HepG2 (cell line): ENCODE results near the gene ZNF415. TPM values are rescaled to one million over a fixed set of nuclear protein-coding genes. Genes with fewer than 3 reads are reported as not detected.

Source experiments
- ATAC-seq: fragments of 200-7000 bp; cut with Tn5 transposase; 3 replicates; pipeline ENCODE4 v1.9.1; 2020; ENCODE audit warnings: mild to moderate bottlenecking, moderate library complexity
- BruUV-seq: library from RNA; stranded (reverse); fragments of 400-500 nt; replicated peaks from 2 replicates; lab custom pipeline; 2021; lab: Mats Ljungman, UMichigan
- CTCF ChIA-PET: fragments of 300-600 bp; formaldehyde crosslinking; extraction: SDS; loops from one replicate; lab custom pipeline; 2021; ENCODE audit warnings: low total read pairs, inconsistent platforms, low intra/inter-chr PET ratio; lab: Yijun Ruan, JAX
- POLR2A ChIA-PET: fragments of 350-600 bp; sonication (Branson Sonifier 250); formaldehyde crosslinking; loops from one replicate; lab custom pipeline; 2020; ENCODE audit warnings: antibody characterized with exemption, inconsistent platforms; lab: Yijun Ruan, JAX
- DNase-seq: peaks from one replicate; pipeline ENCODE4 v3.0.0-alpha.2; 2015; ENCODE audit warnings: low spot score
- FAIRE-seq: peaks from 3 replicates; lab custom pipeline; 2011; peaks lifted over from hg19 to GRCh38; lab: Jason Lieb, UNC
- H2AFZ ChIP-seq: one replicate; pipeline ENCODE4 v1.6.1; 2011; ENCODE audit warnings: low read length, inconsistent platforms
- H3K27ac ChIP-seq: fragments of 300-600 bp; 3 replicates; pipeline ENCODE4 v1.8.0; 2011; ENCODE audit warnings: mixed run types, mild to moderate bottlenecking, mixed read lengths, low read length, inconsistent platforms; ENCODE audit not compliant: insufficient read depth; ENCODE audit errors: extremely low read length
- H3K27me3 ChIP-seq, 2 experiments: fragments of 200-600 bp in 1 of 2; 2 replicates in 1 of 2; 3 replicates in 1 of 2; pipeline versions ENCODE4 v1.6.0 to v1.8.0; 2011; ENCODE audit warnings: low read length in 2 of 2, mild to moderate bottlenecking in 2 of 2, moderate library complexity in 2 of 2, inconsistent platforms in 1 of 2; ENCODE audit not compliant: insufficient read depth in 2 of 2, control insufficient read depth in 1 of 2
- H3K36me3 ChIP-seq, 2 experiments: fragments of 200-600 bp in 1 of 2; replicated peaks in 1 of 2; 2 replicates in 1 of 2; 3 replicates in 1 of 2; pipeline versions ENCODE4 v1.5.1 to v1.8.0; 2011; ENCODE audit warnings: low read length in 2 of 2, inconsistent platforms in 1 of 2; ENCODE audit not compliant: insufficient read depth in 2 of 2, control insufficient read depth in 1 of 2
- H3K4me1 ChIP-seq: 2 replicates; pipeline ENCODE4 v1.5.1; 2012; ENCODE audit warnings: low read length, inconsistent platforms; ENCODE audit not compliant: insufficient read depth
- H3K4me2 ChIP-seq: 2 replicates; pipeline ENCODE4 v1.6.0; 2011; ENCODE audit warnings: low read depth, low read length, inconsistent platforms
- H3K4me3 ChIP-seq, 3 experiments: fragments of 200-600 bp in 1 of 3; sonication (generic), shearing (Covaris generic) in 1 of 3; replicated peaks in 1 of 3; 2 replicates each; pipeline ENCODE4 v1.5.1; 2011 to 2016; ENCODE audit warnings: low read length in 3 of 3, inconsistent platforms in 2 of 3, low read depth in 2 of 3, mild to moderate bottlenecking in 2 of 3, control low read depth in 1 of 3, mixed read lengths in 1 of 3; ENCODE audit not compliant: insufficient read depth in 1 of 3
- H3K79me2 ChIP-seq: one replicate; pipeline ENCODE4 v1.6.1; 2011; ENCODE audit warnings: low read length, inconsistent platforms; ENCODE audit not compliant: insufficient read depth
- H3K9ac ChIP-seq: 2 replicates; pipeline ENCODE4 v1.6.0; 2011; ENCODE audit warnings: mild to moderate bottlenecking, low read depth, low read length, inconsistent platforms; ENCODE audit not compliant: insufficient read depth
- H3K9me3 ChIP-seq: 2 replicates; pipeline ENCODE4 v1.5.1; 2012; ENCODE audit warnings: mild to moderate bottlenecking, low read length
- H4K20me1 ChIP-seq: 2 replicates; pipeline ENCODE4 v1.6.0; 2011; ENCODE audit warnings: inconsistent platforms, mild to moderate bottlenecking, low read length, moderate library complexity; ENCODE audit not compliant: insufficient read depth
- CEBPB ChIP-seq: IDR thresholded peaks from 2 replicates; pipeline ENCODE4 v1.6.1; 2011; ENCODE audit warnings: low read depth, low read length, improper control_type of control experiment, borderline replicate concordance
- ESRRA ChIP-seq: sonication (generic); formaldehyde crosslinking; IDR thresholded peaks from 2 replicates; pipeline ENCODE4 v1.5.1; 2020; ENCODE audit warnings: mild to moderate bottlenecking, low read depth, missing genetic modification reagents
- FOXC1 ChIP-seq: sonication (generic); formaldehyde crosslinking; IDR thresholded peaks from 2 replicates; pipeline ENCODE4 v1.8.0; 2022; ENCODE audit warnings: mild to moderate bottlenecking, missing genetic modification reagents, borderline replicate concordance
- ZNF816 ChIP-seq: sonication (generic); formaldehyde crosslinking; IDR thresholded peaks from 2 replicates; pipeline ENCODE4 v1.8.0; 2022; ENCODE audit warnings: missing genetic modification reagents, mild to moderate bottlenecking, borderline replicate concordance
- WGBS: methylation state at CpG from one replicate; pipeline ENCODE4 v1.1.6; 2017; ENCODE audit warnings: low lambda C conversion rate; 5-methylcytosine and 5-hydroxymethylcytosine counted together
- in situ Hi-C: cut with HindIII; loops from 2 replicates; pipeline ENCODE4 v1.10.0; 2017; ENCODE audit warnings: low pct_unique_long_range_greater_than_20kb; ENCODE audit not compliant: extremely low pct_ligation_motif_present
- intact Hi-C: fragments of 100-400 bp; cut with micrococcal nuclease; formaldehyde crosslinking; loops from one replicate; pipeline ENCODE4 v1.10.0; 2022; ENCODE audit not compliant: unreplicated experiment
- polyA plus RNA-seq, 8 experiments: library from polyadenylated mRNA; depleted of rRNA in 3 of 8; stranded (reverse) in 7 of 8; unstranded in 1 of 8; fragments of >200 nt; fragmentation: Illumina TruSeq in 4 of 8; extraction: Trizol in 4 of 8; gene quantifications; 2 replicates each; pipeline versions ENCODE4 v1.2.1 to v1.2.3, GENCODE V29; 2011 to 2016; ENCODE audit warnings: low read depth in 4 of 8, missing spikeins in 1 of 8, mixed read lengths in 1 of 8; ENCODE audit not compliant: insufficient read depth in 1 of 8
- total RNA-seq, 5 experiments: library from RNA; depleted of rRNA; stranded (reverse); fragments of >200 nt; fragmentation: Illumina TruSeq; extraction: Trizol; gene quantifications; 2 replicates each; pipeline ENCODE4 v1.2.3, GENCODE V29; 2016; ENCODE audit warnings: low read depth in 1 of 5

Gene ZNF415
- total and polyA plus RNA-seq, 2 of the 13 experiments (the other 11 are each of a cell fraction or from before 2014, with no cell fraction given) = 0.15 to 0.17 TPM

DNA sequence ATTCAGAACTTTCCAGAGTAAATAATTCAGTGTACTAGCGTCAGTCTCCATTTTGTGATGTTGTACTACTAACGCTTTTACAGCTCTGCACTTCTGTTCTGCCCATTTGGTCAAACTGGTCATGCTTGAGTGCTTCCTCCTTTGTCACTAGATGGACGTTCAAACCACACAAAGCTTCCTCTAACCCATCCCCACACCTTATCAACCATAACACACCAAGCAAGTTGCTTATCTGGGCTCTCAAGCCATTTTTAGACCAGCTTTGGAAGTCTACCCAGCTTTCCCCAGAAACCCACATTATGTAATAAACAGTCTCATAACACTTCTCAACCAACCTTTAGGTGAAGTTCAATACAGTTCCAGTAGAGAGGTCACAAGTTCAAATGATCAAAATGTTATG is 28.4 kb upstream of the ZNF415 start:
- in situ Hi-C loops = no loop called here
- 2% methylated on average over 3 of the region's 3 CpGs for WGBS
- TF ChIP-seq ZNF816 (CRISPR knock-in tag) (no peak), FOXC1 (CRISPR knock-in tag) (no peak)
- Histone ChIP-seq H3K4me2 (no peak overlapping the region), H4K20me1 (no peaks in the 10 kb centered on the region), H3K4me1 (peaks cover 14% of the 10 kb centered on the region; the same call in 1 of the 2 replicates), H3K9ac (no peak overlapping the region), H3K27me3 (no peaks in the 10 kb centered on the region), H3K36me3 (no peaks in the 10 kb centered on the region), H3K27ac (no peak overlapping the region), H3K4me3 (no peak overlapping the region), H3K9me3 (peaks cover 62% of the 10 kb centered on the region), H2AFZ (no peak overlapping the region), H3K79me2 (no peaks in the 10 kb centered on the region)
- ATAC-seq (no peak), DNase-seq (no peak), FAIRE-seq (no peak)
- intact Hi-C loops = no loop called here
- ChIA-PET CTCF (no interaction called here), POLR2A (no interaction called here)
- BruUV-seq = no TSS peak

DNA sequence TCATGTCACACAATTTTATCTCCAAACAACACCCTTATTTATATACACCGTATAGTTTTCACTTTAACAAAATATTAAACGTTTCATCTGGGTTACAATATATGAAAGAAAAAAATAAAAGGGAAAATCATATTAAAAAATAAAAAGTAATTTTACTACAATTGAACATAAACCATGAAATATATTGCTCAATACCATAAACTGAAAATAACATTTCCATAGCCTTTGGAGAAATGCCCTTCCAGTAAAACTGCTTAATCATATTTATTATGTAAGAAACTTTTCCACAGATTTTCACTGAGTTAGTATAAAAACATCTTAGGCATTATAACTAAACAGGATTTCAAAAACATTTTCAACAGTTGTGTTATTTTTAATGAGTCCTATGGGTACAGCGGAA is 27.6 kb upstream of the ZNF415 start:
- no TSS peak for BruUV-seq
- Histone ChIP-seq H3K79me2 (no peaks in the 10 kb centered on the region), H4K20me1 (no peaks in the 10 kb centered on the region), H2AFZ (no peak overlapping the region), H3K9ac (no peak overlapping the region), H3K9me3 (peaks cover 55% of the 10 kb centered on the region), H3K27me3 (no peaks in the 10 kb centered on the region), H3K4me3 (no peak overlapping the region), H3K27ac (no peak overlapping the region), H3K4me1 (peaks cover 14% of the 10 kb centered on the region; the same call in 1 of the 2 replicates), H3K4me2 (no peak overlapping the region), H3K36me3 (no peaks in the 10 kb centered on the region)
- whole genome bisulfite sequencing = 38% methylated on average over 3 of the region's 3 CpGs
- POLR2A ChIA-PET = no interaction called here
- intact Hi-C loops (no loop called here), in situ Hi-C loops (no loop called here)
- no peak for ATAC-seq
- CTCF ChIA-PET = no interaction called here
- no peak for TF ChIP-seq ESRRA (CRISPR knock-in tag)
- TF ChIP-seq CEBPB = 0 out of 2 replicates have a peak, but pooled peaks have one; percentile 31
- no peak for DNase-seq
- no peak for FAIRE-seq
